ENCODE measurements around the gene PPP6C.

The PPP6C gene

DNA sequence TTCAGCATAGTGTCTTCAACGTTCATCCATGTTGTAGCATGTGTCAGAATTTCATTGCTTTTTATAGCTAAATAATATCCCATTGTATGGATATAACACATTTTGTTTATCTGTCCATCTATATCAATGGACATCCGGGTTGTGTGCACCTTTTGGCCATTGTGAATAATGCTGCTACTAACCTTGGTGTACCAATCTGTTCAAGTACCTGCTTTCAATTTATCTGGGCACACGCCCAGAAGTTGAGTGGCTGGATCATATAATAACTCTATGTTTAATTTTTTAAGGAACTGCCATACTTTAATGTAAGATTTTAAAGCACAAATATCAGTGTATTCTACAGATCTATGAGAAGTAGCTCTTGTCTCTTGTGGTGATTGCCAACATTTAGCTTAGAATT is 89.8 kb downstream of the PPP6C start:
- DNase-seq (ENCODE audit: low read depth in 1 of 2, low spot score in 1 of 2) = no peak
